MCF 10A (cell line): ENCODE measurements around the gene CCDC40. TPM values are rescaled to one million over a fixed set of nuclear protein-coding genes. Genes with fewer than 3 reads are reported as not detected.

Source experiments
- BruUV-seq: library from RNA; stranded (reverse); fragments of 400-500 nt; replicated peaks from 2 replicates; lab custom pipeline; 2021; lab: Mats Ljungman, UMichigan
- CTCF ChIA-PET: fragments of 300-600 bp; sonication (Branson Sonifier 250); formaldehyde crosslinking; extraction: SDS; loops from one replicate; lab custom pipeline; 2021; ENCODE audit warnings: antibody characterized with exemption, inconsistent platforms; lab: Yijun Ruan, JAX
- POLR2A ChIA-PET: fragments of 300-600, 350-650 bp; sonication (Branson Sonifier 250); formaldehyde crosslinking; extraction: SDS; loops from one replicate; lab custom pipeline; 2020; ENCODE audit warnings: antibody characterized with exemption, inconsistent platforms; lab: Yijun Ruan, JAX
- DNase-seq: peaks from one replicate; pipeline ENCODE4 v3.0.0-alpha.2; 2018; ENCODE audit not compliant: unreplicated experiment
- H3K27ac Mint-ChIP-seq: one replicate; pipeline ENCODE4 v1.8.0; 2022; ENCODE audit warnings: mild to moderate bottlenecking, low read depth, mixed read lengths; ENCODE audit not compliant: unreplicated experiment
- H3K27me3 Mint-ChIP-seq: one replicate; pipeline ENCODE4 v1.8.0; 2022; ENCODE audit warnings: mixed read lengths; ENCODE audit not compliant: insufficient read depth, unreplicated experiment
- H3K36me3 Mint-ChIP-seq: one replicate; pipeline ENCODE4 v1.8.0; 2022; ENCODE audit warnings: mild to moderate bottlenecking, moderate library complexity, mixed read lengths; ENCODE audit not compliant: insufficient read depth, unreplicated experiment
- H3K4me1 Mint-ChIP-seq: one replicate; pipeline ENCODE4 v1.8.0; 2022; ENCODE audit warnings: mixed read lengths; ENCODE audit not compliant: insufficient read depth, unreplicated experiment
- H3K4me3 Mint-ChIP-seq: one replicate; pipeline ENCODE4 v1.8.0; 2022; ENCODE audit warnings: mild to moderate bottlenecking, moderate library complexity, mixed read lengths; ENCODE audit not compliant: unreplicated experiment
- H3K9me3 Mint-ChIP-seq: one replicate; pipeline ENCODE4 v1.8.0; 2022; ENCODE audit warnings: mixed read lengths; ENCODE audit not compliant: unreplicated experiment
- intact Hi-C: fragments of 100-400 bp; cut with micrococcal nuclease; formaldehyde crosslinking; loops from 2 replicates; pipeline ENCODE4 v1.14.1; 2022
- total RNA-seq: library from RNA; stranded (reverse); gene quantifications from 2 replicates; pipeline ENCODE4 v1.2.3, GENCODE V29; 2022
- TF ChIP-seq, protein P1 (sequence below): fragments of 200-600 bp; IDR thresholded peaks from one replicate; pipeline ENCODE4 v1.8.0; 2022; ENCODE audit warnings: antibody characterized with exemption, mild to moderate bottlenecking; ENCODE audit not compliant: unreplicated experiment

Gene CCDC40
- total RNA-seq, 1 experiment from 2014 or later, result 4.1 TPM

DNA sequence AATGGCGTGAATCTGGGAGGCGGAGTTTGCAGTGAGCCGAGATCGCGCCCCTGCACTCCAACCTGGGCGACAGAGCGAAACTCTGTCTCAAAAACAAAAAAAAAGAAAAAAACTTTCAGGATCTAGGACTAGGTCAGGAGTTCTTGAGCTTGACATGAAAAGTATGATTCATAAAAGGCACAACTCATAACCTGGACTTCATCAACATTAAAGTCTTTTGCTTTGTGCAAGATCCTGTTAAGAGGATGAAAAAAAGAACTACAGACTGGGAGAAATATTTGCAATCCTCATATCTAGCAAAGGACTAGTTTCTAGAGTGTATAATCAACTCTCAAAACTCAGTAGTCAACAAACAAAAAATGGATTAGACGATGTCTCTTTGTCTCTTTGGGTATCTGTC, 40.7 kb upstream of the CCDC40 start:
- Mint-ChIP-seq H3K27ac (no peak overlapping the region), H3K36me3 (peaks cover 11% of the 10 kb centered on the region), H3K27me3 (no peaks in the 10 kb centered on the region), H3K4me1 (peaks cover 17% of the 10 kb centered on the region), H3K4me3 (no peak overlapping the region), H3K9me3 (no peaks in the 10 kb centered on the region)
- TF ChIP-seq, protein P1, sequence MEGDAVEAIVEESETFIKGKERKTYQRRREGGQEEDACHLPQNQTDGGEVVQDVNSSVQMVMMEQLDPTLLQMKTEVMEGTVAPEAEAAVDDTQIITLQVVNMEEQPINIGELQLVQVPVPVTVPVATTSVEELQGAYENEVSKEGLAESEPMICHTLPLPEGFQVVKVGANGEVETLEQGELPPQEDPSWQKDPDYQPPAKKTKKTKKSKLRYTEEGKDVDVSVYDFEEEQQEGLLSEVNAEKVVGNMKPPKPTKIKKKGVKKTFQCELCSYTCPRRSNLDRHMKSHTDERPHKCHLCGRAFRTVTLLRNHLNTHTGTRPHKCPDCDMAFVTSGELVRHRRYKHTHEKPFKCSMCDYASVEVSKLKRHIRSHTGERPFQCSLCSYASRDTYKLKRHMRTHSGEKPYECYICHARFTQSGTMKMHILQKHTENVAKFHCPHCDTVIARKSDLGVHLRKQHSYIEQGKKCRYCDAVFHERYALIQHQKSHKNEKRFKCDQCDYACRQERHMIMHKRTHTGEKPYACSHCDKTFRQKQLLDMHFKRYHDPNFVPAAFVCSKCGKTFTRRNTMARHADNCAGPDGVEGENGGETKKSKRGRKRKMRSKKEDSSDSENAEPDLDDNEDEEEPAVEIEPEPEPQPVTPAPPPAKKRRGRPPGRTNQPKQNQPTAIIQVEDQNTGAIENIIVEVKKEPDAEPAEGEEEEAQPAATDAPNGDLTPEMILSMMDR, result no peak
- DNase-seq, result no peak
- no TSS peak for BruUV-seq
- ChIA-PET CTCF (interaction anchor here (0.6 to 3.3 kb wide), 3 partner anchors 11 to 294 kb away, joined by 3 to 49 read pairs (median 5); no protein-coding TSS in a partner anchor), POLR2A (interaction anchor here (0.7 kb wide), 1 partner anchor 217 kb away, joined by 3 read pairs; no protein-coding TSS in a partner anchor)
- intact Hi-C loops, result no loop called here

GRCh38 chr17:79996291-79996690, 40.2 kb upstream of the CCDC40 start:
- Mint-ChIP-seq H3K9me3 (no peaks in the 10 kb centered on the region), H3K27me3 (no peaks in the 10 kb centered on the region), H3K27ac (no peak overlapping the region), H3K36me3 (peaks cover 11% of the 10 kb centered on the region), H3K4me3 (no peak overlapping the region), H3K4me1 (peaks cover 13% of the 10 kb centered on the region)
- CTCF ChIA-PET, result interaction anchor here (0.7 to 3.3 kb wide), 2 partner anchors 10 to 34 kb away, joined by 3 to 49 read pairs; no protein-coding TSS in a partner anchor
- TF ChIP-seq, protein P1, result no peak
- intact Hi-C loops, result no loop called here
- no TSS peak for BruUV-seq
- POLR2A ChIA-PET, result interaction anchor here (0.7 kb wide), 1 partner anchor 217 kb away, joined by 3 read pairs; no protein-coding TSS in a partner anchor
- no peak for DNase-seq

GRCh38 chr17:79997011-79997660, 39.3 kb upstream of the CCDC40 start:
- TF ChIP-seq, protein P1, result no peak
- no peak overlapping the region for H3K27ac Mint-ChIP-seq
- no TSS peak for BruUV-seq
- POLR2A ChIA-PET, result interaction anchor here (0.6 kb wide), 1 partner anchor 11 kb away, joined by 3 read pairs; no protein-coding TSS in a partner anchor
- no peak for DNase-seq
- H3K27me3 Mint-ChIP-seq, result no peaks in the 10 kb centered on the region
- peaks cover 11% of the 10 kb centered on the region for H3K36me3 Mint-ChIP-seq
- no peaks in the 10 kb centered on the region for H3K9me3 Mint-ChIP-seq
- H3K4me1 Mint-ChIP-seq, result peaks cover 13% of the 10 kb centered on the region
- intact Hi-C loops, result no loop called here
- CTCF ChIA-PET, result interaction anchor here (0.7 kb wide), 1 partner anchor 33 kb away, joined by 3 read pairs; no protein-coding TSS in a partner anchor
- H3K4me3 Mint-ChIP-seq, result no peak overlapping the region

GRCh38 chr17:80000136-80000535, 36.3 kb upstream of the CCDC40 start:
- BruUV-seq, result no TSS peak
- Mint-ChIP-seq H3K9me3 (no peaks in the 10 kb centered on the region), H3K4me1 (no peaks in the 10 kb centered on the region), H3K27me3 (no peaks in the 10 kb centered on the region), H3K27ac (no peak overlapping the region), H3K4me3 (no peak overlapping the region), H3K36me3 (peaks cover 20% of the 10 kb centered on the region)
- no peak for DNase-seq
- intact Hi-C loops, result no loop called here
- ChIA-PET CTCF (interaction anchor here (0.7 to 2.5 kb wide), 3 partner anchors 9 to 349 kb away, joined by 3 to 22 read pairs (median 3); no protein-coding TSS in a partner anchor), POLR2A (no interaction called here)
- TF ChIP-seq, protein P1, result no peak
